Measurements from ENCODE around the gene ZNF580. TPM values are rescaled to one million over a fixed set of nuclear protein-coding genes. Genes with fewer than 3 reads are reported as not detected.

Gene ZNF580
- polyA plus RNA-seq, 2 donors, result 12.8 to 14.2 TPM

Other genes starting within 250 kb of the ZNF580 start
- gene UBE2S, start 233.2 kb upstream of the ZNF580 start, polyA plus RNA-seq, result 10 to 100 TPM; 12.8 to 24.1 TPM
- under 1 TPM in 1 of 2 donors, not detected in 1; 0.01 TPM for gene SHISA7, start 197.7 kb upstream of the ZNF580 start, polyA plus RNA-seq
- 10 to 100 TPM; 38.6 to 95.2 TPM for gene ISOC2, start 179.4 kb upstream of the ZNF580 start, polyA plus RNA-seq
- under 1 TPM in 1 of 2 donors, not detected in 1; 0.04 TPM for gene C19orf85, start 176.3 kb upstream of the ZNF580 start, polyA plus RNA-seq
- gene ZNF628, start 164.4 kb upstream of the ZNF580 start, polyA plus RNA-seq, result 1 to 10 TPM; 3.8 to 7.0 TPM
- gene NAT14, start 155.8 kb upstream of the ZNF580 start, polyA plus RNA-seq, result 1 to 10 TPM; 4.2 to 6.8 TPM
- gene SSC5D, start 152.6 kb upstream of the ZNF580 start, polyA plus RNA-seq, result 1 to 10 TPM in 1 of 2 donors, under 1 TPM in 1; 0.92 to 1.0 TPM
- not detected for gene SBK2, start 103.9 kb upstream of the ZNF580 start, polyA plus RNA-seq
- under 1 TPM; 0.09 to 0.18 TPM for gene SBK3, start 95.5 kb upstream of the ZNF580 start, polyA plus RNA-seq
- gene ZNF579, start 60.2 kb upstream of the ZNF580 start, polyA plus RNA-seq, result 1 to 10 TPM; 3.4 to 4.4 TPM
- gene FIZ1, start 41.5 kb upstream of the ZNF580 start, polyA plus RNA-seq, result 10 to 100 TPM in 1 of 2 donors, 1 to 10 TPM in 1; 7.2 to 10.9 TPM
- gene ZNF524, start 40.7 kb upstream of the ZNF580 start, polyA plus RNA-seq, result 10 to 100 TPM; 24.6 to 30.5 TPM
- 1 to 10 TPM; 4.3 to 5.9 TPM for gene ZNF865, start 35.4 kb upstream of the ZNF580 start, polyA plus RNA-seq
- 1 to 10 TPM; 5.2 to 5.9 TPM for gene ZNF784, start 16.4 kb upstream of the ZNF580 start, polyA plus RNA-seq
- gene ZNF581, start 2.6 kb downstream of the ZNF580 start, polyA plus RNA-seq, result 10 to 100 TPM; 10.3 to 16.6 TPM
- gene CCDC106, start 7.2 kb downstream of the ZNF580 start, polyA plus RNA-seq, result 1 to 10 TPM; 5.6 to 9.1 TPM
- 100 to 1,000 TPM; 110 to 120 TPM for gene U2AF2, start 14.0 kb downstream of the ZNF580 start, polyA plus RNA-seq
- gene EPN1, start 34.2 kb downstream of the ZNF580 start, polyA plus RNA-seq, result 10 to 100 TPM; 79.1 to 83.0 TPM
- not detected for gene NLRP9, start 97.4 kb downstream of the ZNF580 start, polyA plus RNA-seq
- gene RFPL4A, start 118.1 kb downstream of the ZNF580 start, polyA plus RNA-seq, result not detected
- gene RFPL4AL1, start 128.1 kb downstream of the ZNF580 start, polyA plus RNA-seq, result not detected
- not detected for gene NLRP11, start 191.0 kb downstream of the ZNF580 start, polyA plus RNA-seq
- gene NLRP4, start 195.5 kb downstream of the ZNF580 start, polyA plus RNA-seq, result not detected

Data from esophagus (tissue), 2 donors.